Right cardiac atrium (tissue), 5 donors: Measurements from ENCODE around the gene HPN. TPM values are rescaled to one million over a fixed set of nuclear protein-coding genes. Genes with fewer than 3 reads are reported as not detected.
"Not testable (repeated sequence)": the region's sequence is repeated elsewhere in the genome, so short reads cannot be mapped to it uniquely, and the experiment has no call there.

Source experiments
- ATAC-seq, 2 donors: fragments of 200-7000 bp; cut with Tn5 transposase; one replicate each; pipeline versions ENCODE4 v1.8.0 to v1.9.1; 2020; ENCODE audit warnings: moderate library complexity in 2 of 2, mild to moderate bottlenecking in 1 of 2
- DNase-seq, 3 donors: peaks; one replicate each; pipeline ENCODE4 v3.0.0-alpha.2; 2020
- H3K27ac ChIP-seq: one replicate; pipeline ENCODE4 v1.5.1; 2013; ENCODE audit warnings: mild to moderate bottlenecking, low read length, control low read depth, moderate library complexity
- H3K27me3 ChIP-seq: one replicate; pipeline ENCODE4 v1.6.1; 2013; ENCODE audit not compliant: control insufficient read depth, insufficient read depth
- H3K4me1 ChIP-seq: one replicate; pipeline ENCODE4 v1.6.1; 2013; ENCODE audit warnings: low read length; ENCODE audit not compliant: control insufficient read depth, insufficient read depth
- H3K4me3 ChIP-seq: one replicate; pipeline ENCODE4 v1.5.1; 2013; ENCODE audit warnings: low read length, control low read depth
- H3K9me3 ChIP-seq: one replicate; pipeline ENCODE4 v1.6.1; 2013; ENCODE audit warnings: low read length; ENCODE audit not compliant: control insufficient read depth
- WGBS: extraction: QIAGEN DNeasy Blood & Tissue Kit; methylation state at CpG from one replicate; pipeline ENCODE4 v1.1.7; 2013; 5-methylcytosine and 5-hydroxymethylcytosine counted together
- intact Hi-C, 4 donors: fragments of 100-400 bp; cut with DNase I; formaldehyde crosslinking; loops; one replicate each; pipeline versions ENCODE4 v1.11.0 to v1.14.0; 2022 to 2023
- polyA plus RNA-seq: library from polyadenylated mRNA; stranded (reverse); fragments of 200-250 nt; gene quantifications from one replicate; pipeline ENCODE4 v1.2.3, GENCODE V29; 2013
- total RNA-seq, 4 donors: library from RNA; stranded (reverse); fragmentation: NEBNext Ultra II Directional; extraction: Animal tissue kit (Norgen Biotek cat#: 25700); gene quantifications; one replicate each; pipeline ENCODE4 v1.2.1, GENCODE V29; 2021
- donor health status: healthy with polysubstance abuse.
- donor health status: DM: no; HTN: yes; CAD: no.
- donor health status: DM: no; HTN: no; CAD: no.
- donor health status: DM: no; HTN: yes; CAD: no; lungs with severe emphysema.
- donor health status: DM: yes; HTN: yes; CAD: no.

Gene HPN
- total and polyA plus RNA-seq, 5 donors: 1.5 to 7.0 (median 4.5) TPM

GRCh38 chr19:35100588-35101533 lies 59.3 kb downstream of the HPN start:
- WGBS: 70% methylated on average over 16 of the region's 16 CpGs
- intact Hi-C loops: no loop called here
- ATAC-seq (no peak), DNase-seq (no peak)
- Histone ChIP-seq H3K4me1 (no peaks in the 10 kb centered on the region), H3K27ac (no peak overlapping the region), H3K9me3 (no peaks in the 10 kb centered on the region), H3K27me3 (no peaks in the 10 kb centered on the region), H3K4me3 (no peak overlapping the region)

- ATAC-seq, H3K27me3 ChIP-seq, H3K27ac ChIP-seq, DNase-seq, H3K9me3 ChIP-seq, H3K4me3 ChIP-seq, intact Hi-C loops, H3K4me1 ChIP-seq: not testable (repeated sequence)
- 94% methylated on average over 10 of the region's 10 CpGs for WGBS
Measured at GRCh38 chr19:35101949-35102348, 60.4 kb downstream of the HPN start.

GRCh38 chr19:35103614-35104013 lies 62.1 kb downstream of the HPN start:
- ATAC-seq, H3K4me3 ChIP-seq, H3K4me1 ChIP-seq, H3K9me3 ChIP-seq, DNase-seq, intact Hi-C loops, H3K27me3 ChIP-seq, H3K27ac ChIP-seq: not testable (repeated sequence)
- 77% methylated on average over 10 of the region's 10 CpGs for WGBS

GRCh38 chr19:35104361-35104760 lies 62.8 kb downstream of the HPN start:
- intact Hi-C loops: no loop called here

GRCh38 chr19:35105047-35105410 lies 63.5 kb downstream of the HPN start:
- no peaks in the 10 kb centered on the region for H3K9me3 ChIP-seq
- intact Hi-C loops: no loop called here

More at GRCh38 chr19:35104361-35104760, 62.8 kb downstream of the HPN start:
- no peaks in the 10 kb centered on the region for H3K27me3 ChIP-seq
- H3K9me3 ChIP-seq: no peaks in the 10 kb centered on the region
- no peak overlapping the region for H3K27ac ChIP-seq
- DNase-seq: no peak
- H3K4me1 ChIP-seq: no peaks in the 10 kb centered on the region
- ATAC-seq: no peak
- 92% methylated on average over 11 of the region's 11 CpGs for WGBS
- H3K4me3 ChIP-seq: no peak overlapping the region

GRCh38 chr19:35105411-35106290 lies 64.1 kb downstream of the HPN start:
- no peaks in the 10 kb centered on the region for H3K9me3 ChIP-seq
- 90% methylated on average over 30 of the region's 30 CpGs for WGBS
- intact Hi-C loops: no loop called here
- H3K4me1 ChIP-seq: no peaks in the 10 kb centered on the region
- no peak overlapping the region for H3K4me3 ChIP-seq
- H3K27ac ChIP-seq: no peak overlapping the region
- no peak for ATAC-seq
- H3K27me3 ChIP-seq: no peaks in the 10 kb centered on the region
- DNase-seq: peak in 1 of 3 donors; percentile 40

More at GRCh38 chr19:35105047-35105410, 63.5 kb downstream of the HPN start:
- Histone ChIP-seq H3K27me3 (no peaks in the 10 kb centered on the region), H3K4me3 (no peak overlapping the region), H3K27ac (no peak overlapping the region), H3K4me1 (no peaks in the 10 kb centered on the region)
- ATAC-seq (no peak), DNase-seq (no peak)
- 97% methylated on average over 6 of the region's 6 CpGs for WGBS

GRCh38 chr19:35106291-35106583 lies 64.7 kb downstream of the HPN start:
- H3K9me3 ChIP-seq: no peaks in the 10 kb centered on the region
- WGBS: 83% methylated on average over 9 of the region's 9 CpGs
- ATAC-seq (no peak), DNase-seq (peak in 1 of 3 donors; percentile 46)
- no peaks in the 10 kb centered on the region for H3K27me3 ChIP-seq
- intact Hi-C loops: no loop called here
- no peaks in the 10 kb centered on the region for H3K4me1 ChIP-seq
- no peak overlapping the region for H3K27ac ChIP-seq
- H3K4me3 ChIP-seq: no peak overlapping the region

- 37% methylated on average over 2 of the region's 2 CpGs for WGBS
- no peaks in the 10 kb centered on the region for H3K4me1 ChIP-seq
- H3K9me3 ChIP-seq: no peaks in the 10 kb centered on the region
Measured at GRCh38 chr19:35106898-35107541, 65.5 kb downstream of the HPN start.

GRCh38 chr19:35107545-35107944 lies 66.0 kb downstream of the HPN start:
- ATAC-seq: peak; percentile 76 to 86
- no peak overlapping the region for H3K27ac ChIP-seq
- no peaks in the 10 kb centered on the region for H3K9me3 ChIP-seq
- DNase-seq: peak in 2 of 3 donors; percentile 70 to 83
- intact Hi-C loops: no loop called here
- no peak overlapping the region for H3K4me3 ChIP-seq
- H3K4me1 ChIP-seq: no peaks in the 10 kb centered on the region
- WGBS: 31% methylated on average over 5 of the region's 5 CpGs
- H3K27me3 ChIP-seq: no peaks in the 10 kb centered on the region

More at GRCh38 chr19:35106898-35107541, 65.5 kb downstream of the HPN start:
- H3K4me3 ChIP-seq: no peak overlapping the region
- no peak overlapping the region for H3K27ac ChIP-seq
- no peaks in the 10 kb centered on the region for H3K27me3 ChIP-seq
- DNase-seq: no peak
- intact Hi-C loops: no loop called here
- no peak for ATAC-seq

GRCh38 chr19:35108730-35109129 lies 67.2 kb downstream of the HPN start:
- Histone ChIP-seq H3K4me3 (no peak overlapping the region), H3K27me3 (no peaks in the 10 kb centered on the region), H3K4me1 (no peaks in the 10 kb centered on the region), H3K9me3 (no peaks in the 10 kb centered on the region), H3K27ac (no peak overlapping the region)
- intact Hi-C loops: no loop called here
- ATAC-seq (no peak), DNase-seq (no peak)
- WGBS: 78% methylated on average over 11 of the region's 11 CpGs
